ENCODE results near the gene KIF7.

The KIF7 gene

GRCh38 chr15:89654847-89655805 lies at the start of gene KIF7:
TSS of gene KIF7 (minus strand) at chr15:89655467. CDS start at chr15:89652930, 2,537 bp downstream.
- TF ChIP-seq REST (IDR thresholded peaks at IDR 0.05; ENCODE audit: low read depth), result no peak
- TF ChIP-seq TAF1 (IDR thresholded peaks at IDR 0.05; ENCODE audit: low read depth), result no peak
- TF ChIP-seq EGR1 (IDR thresholded peaks at IDR 0.05), result no peak
- TF ChIP-seq TCF12 (IDR thresholded peaks at IDR 0.05; ENCODE audit: low read depth), result no peak
- TF ChIP-seq CREB1 (IDR thresholded peaks at IDR 0.05; ENCODE audit: low read depth), result peak; percentile 52; the same call in 1 of the 2 replicates
- TF ChIP-seq MAX (IDR thresholded peaks at IDR 0.05), result peak; percentile 59; the same call in 1 of the 2 replicates
- TF ChIP-seq FOXM1 (IDR thresholded peaks at IDR 0.05; ENCODE audit: borderline replicate concordance, low read depth), result no peak
- no peak for TF ChIP-seq YY1 (IDR thresholded peaks at IDR 0.05; ENCODE audit: low read depth)
- no peak for TF ChIP-seq TEAD4 (IDR thresholded peaks at IDR 0.05)
- TF ChIP-seq USF1 (IDR thresholded peaks at IDR 0.05), result no peak
- TF ChIP-seq CEBPB (IDR thresholded peaks at IDR 0.05), result no peak
- TF ChIP-seq EP300 (IDR thresholded peaks at IDR 0.05; ENCODE audit: borderline replicate concordance), result no peak
- no peak for TF ChIP-seq RAD21 (IDR thresholded peaks at IDR 0.05; ENCODE audit: low read depth)
- TF ChIP-seq ZBTB7A (IDR thresholded peaks at IDR 0.05; ENCODE audit: low read depth), result peak; percentile 50; the same call in 1 of the 2 replicates
- TF ChIP-seq NFIC (IDR thresholded peaks at IDR 0.05), result no peak

- no peak for TF ChIP-seq REST (IDR thresholded peaks at IDR 0.05; ENCODE audit: low read depth)
- TF ChIP-seq NFIC (IDR thresholded peaks at IDR 0.05), result no peak
- no peak for TF ChIP-seq EP300 (IDR thresholded peaks at IDR 0.05; ENCODE audit: borderline replicate concordance)
- no peak for TF ChIP-seq TAF1 (IDR thresholded peaks at IDR 0.05; ENCODE audit: low read depth)
- no peak for TF ChIP-seq CREB1 (IDR thresholded peaks at IDR 0.05; ENCODE audit: low read depth)
- TF ChIP-seq FOXM1 (IDR thresholded peaks at IDR 0.05; ENCODE audit: borderline replicate concordance, low read depth), result no peak
- no peak for TF ChIP-seq CEBPB (IDR thresholded peaks at IDR 0.05)
- no peak for TF ChIP-seq YY1 (IDR thresholded peaks at IDR 0.05; ENCODE audit: low read depth)
- TF ChIP-seq TEAD4 (IDR thresholded peaks at IDR 0.05), result no peak
- TF ChIP-seq USF1 (IDR thresholded peaks at IDR 0.05), result no peak
- TF ChIP-seq TCF12 (IDR thresholded peaks at IDR 0.05; ENCODE audit: low read depth), result no peak
Measured at GRCh38 chr15:89704411-89704810, 49.1 kb upstream of the KIF7 start.

- TF ChIP-seq NFIC (IDR thresholded peaks at IDR 0.05), result no peak
- TF ChIP-seq MAX (IDR thresholded peaks at IDR 0.05), result no peak
- no peak for TF ChIP-seq TEAD4 (IDR thresholded peaks at IDR 0.05)
- TF ChIP-seq ZBTB7A (IDR thresholded peaks at IDR 0.05; ENCODE audit: low read depth), result no peak
- TF ChIP-seq FOXM1 (IDR thresholded peaks at IDR 0.05; ENCODE audit: borderline replicate concordance, low read depth), result no peak
- TF ChIP-seq TAF1 (IDR thresholded peaks at IDR 0.05; ENCODE audit: low read depth), result no peak
- no peak for TF ChIP-seq YY1 (IDR thresholded peaks at IDR 0.05; ENCODE audit: low read depth)
- TF ChIP-seq EP300 (IDR thresholded peaks at IDR 0.05; ENCODE audit: borderline replicate concordance), result no peak
- TF ChIP-seq REST (IDR thresholded peaks at IDR 0.05; ENCODE audit: low read depth), result no peak
Measured at GRCh38 chr15:89695198-89695597, 39.9 kb upstream of the KIF7 start.

GRCh38 chr15:89693696-89694095 lies 38.4 kb upstream of the KIF7 start:
- TF ChIP-seq RAD21 (IDR thresholded peaks at IDR 0.05; ENCODE audit: low read depth) (no peak), CREB1 (IDR thresholded peaks at IDR 0.05; ENCODE audit: low read depth) (no peak), TEAD4 (IDR thresholded peaks at IDR 0.05) (no peak), NFIC (IDR thresholded peaks at IDR 0.05) (no peak), CEBPB (IDR thresholded peaks at IDR 0.05) (no peak), USF1 (IDR thresholded peaks at IDR 0.05) (no peak)
